Activated B cell treated with CpG ODN at 0.5 μM for 24 hours (primary cell): ENCODE results near the gene ADAMTS14. TPM values are rescaled to one million over a fixed set of nuclear protein-coding genes. Genes with fewer than 3 reads are reported as not detected.
A peak's percentile ranks its signal among the peaks of the same experiment; 100 is the strongest.

Experiments
- ATAC-seq: fragments of 200-7000 bp; cut with Tn5 transposase; one replicate; pipeline ENCODE4 v1.10.0; 2021; ENCODE audit warnings: low read depth, mild to moderate bottlenecking, moderate library complexity
- CTCF ChIA-PET: fragments of 350-600 bp; sonication (Branson Sonifier 250); formaldehyde crosslinking; loops from one replicate; lab custom pipeline; 2021; ENCODE audit warnings: antibody characterized with exemption; lab: Charles Lee
- POLR2A ChIA-PET: fragments of 350-600 bp; sonication (Branson Sonifier 250); formaldehyde crosslinking; loops from one replicate; lab custom pipeline; 2021; ENCODE audit warnings: antibody characterized with exemption; lab: Charles Lee
- DNase-seq: peaks from one replicate; pipeline ENCODE4 v3.0.0; 2022
- H3K27ac Mint-ChIP-seq: one replicate; pipeline ENCODE4 v1.8.0; 2020; ENCODE audit warnings: mixed read lengths
- H3K27me3 Mint-ChIP-seq: one replicate; pipeline ENCODE4 v1.8.0; 2021; ENCODE audit warnings: mixed read lengths
- H3K36me3 Mint-ChIP-seq: one replicate; pipeline ENCODE4 v1.8.0; 2021; ENCODE audit warnings: low read depth, mixed read lengths
- H3K4me1 Mint-ChIP-seq: one replicate; pipeline ENCODE4 v1.8.0; 2021; ENCODE audit warnings: mixed read lengths
- H3K4me3 Mint-ChIP-seq: one replicate; pipeline ENCODE4 v1.8.0; 2020; ENCODE audit warnings: mild to moderate bottlenecking, mixed read lengths
- H3K9me3 Mint-ChIP-seq: one replicate; pipeline ENCODE4 v1.8.0; 2020; ENCODE audit warnings: mixed read lengths
- intact Hi-C: fragments of 100-400 bp; cut with micrococcal nuclease; formaldehyde crosslinking; loops from one replicate; pipeline ENCODE4 v1.15.1; 2024
- total RNA-seq: library from RNA; stranded (reverse); gene quantifications from 2 replicates; pipeline ENCODE4 v1.2.3, GENCODE V29; 2022
- TF ChIP-seq, protein P1 (sequence below): fragments of 200-600 bp; IDR thresholded peaks from one replicate; pipeline ENCODE4 v1.8.0; 2022; ENCODE audit warnings: antibody characterized with exemption, mild to moderate bottlenecking

ADAMTS14 gene
- total RNA-seq, 1 donor from 2014 or later: 0.04 TPM

DNA sequence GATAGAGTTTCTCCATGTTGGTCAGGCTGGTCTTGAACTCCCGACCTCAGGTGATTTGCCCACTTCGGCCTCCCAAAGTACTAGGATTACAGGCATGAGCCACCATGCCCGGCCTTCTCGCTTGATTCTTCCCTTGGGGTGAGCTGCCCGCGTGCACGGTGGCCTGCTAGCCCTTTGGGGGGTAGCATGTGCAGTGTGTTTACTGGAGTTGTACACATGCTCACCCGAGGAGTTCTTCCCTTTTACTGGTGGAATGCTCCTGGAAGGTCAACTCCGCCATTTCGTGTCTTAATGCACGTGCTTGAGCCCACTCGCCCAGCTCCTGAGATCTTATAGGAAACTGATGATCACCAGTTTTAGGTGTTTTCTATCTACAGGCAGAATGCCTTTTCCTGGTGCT, 17.0 kb upstream of the ADAMTS14 start:
- no peak for ATAC-seq
- no peaks in the 10 kb centered on the region for H3K4me1 Mint-ChIP-seq
- intact Hi-C loops: no loop called here

GRCh38 chr10:70656489-70656888, 15.8 kb upstream of the ADAMTS14 start:
- ATAC-seq (peak; percentile 52), DNase-seq (no peak)
- ChIA-PET POLR2A (no interaction called here), CTCF (no interaction called here)
- TF ChIP-seq, protein P1, sequence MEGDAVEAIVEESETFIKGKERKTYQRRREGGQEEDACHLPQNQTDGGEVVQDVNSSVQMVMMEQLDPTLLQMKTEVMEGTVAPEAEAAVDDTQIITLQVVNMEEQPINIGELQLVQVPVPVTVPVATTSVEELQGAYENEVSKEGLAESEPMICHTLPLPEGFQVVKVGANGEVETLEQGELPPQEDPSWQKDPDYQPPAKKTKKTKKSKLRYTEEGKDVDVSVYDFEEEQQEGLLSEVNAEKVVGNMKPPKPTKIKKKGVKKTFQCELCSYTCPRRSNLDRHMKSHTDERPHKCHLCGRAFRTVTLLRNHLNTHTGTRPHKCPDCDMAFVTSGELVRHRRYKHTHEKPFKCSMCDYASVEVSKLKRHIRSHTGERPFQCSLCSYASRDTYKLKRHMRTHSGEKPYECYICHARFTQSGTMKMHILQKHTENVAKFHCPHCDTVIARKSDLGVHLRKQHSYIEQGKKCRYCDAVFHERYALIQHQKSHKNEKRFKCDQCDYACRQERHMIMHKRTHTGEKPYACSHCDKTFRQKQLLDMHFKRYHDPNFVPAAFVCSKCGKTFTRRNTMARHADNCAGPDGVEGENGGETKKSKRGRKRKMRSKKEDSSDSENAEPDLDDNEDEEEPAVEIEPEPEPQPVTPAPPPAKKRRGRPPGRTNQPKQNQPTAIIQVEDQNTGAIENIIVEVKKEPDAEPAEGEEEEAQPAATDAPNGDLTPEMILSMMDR: no peak
- H3K4me3 Mint-ChIP-seq: no peak overlapping the region
- H3K36me3 Mint-ChIP-seq: no peaks in the 10 kb centered on the region
- H3K4me1 Mint-ChIP-seq: no peaks in the 10 kb centered on the region
- H3K27ac Mint-ChIP-seq: no peak overlapping the region
- peaks cover 15% of the 10 kb centered on the region for H3K27me3 Mint-ChIP-seq
- intact Hi-C loops: no loop called here
- H3K9me3 Mint-ChIP-seq: peaks cover 15% of the 10 kb centered on the region

More for the DNA sequence above, 17.0 kb upstream of the ADAMTS14 start:
- H3K4me3 Mint-ChIP-seq: no peak overlapping the region
- peaks cover 21% of the 10 kb centered on the region for H3K9me3 Mint-ChIP-seq
- CTCF ChIA-PET: no interaction called here
- DNase-seq: no peak
- no peak overlapping the region for H3K27ac Mint-ChIP-seq
- H3K36me3 Mint-ChIP-seq: no peaks in the 10 kb centered on the region
- H3K27me3 Mint-ChIP-seq: peaks cover 8% of the 10 kb centered on the region
- POLR2A ChIA-PET: no interaction called here
- TF ChIP-seq, protein P1: no peak

DNA sequence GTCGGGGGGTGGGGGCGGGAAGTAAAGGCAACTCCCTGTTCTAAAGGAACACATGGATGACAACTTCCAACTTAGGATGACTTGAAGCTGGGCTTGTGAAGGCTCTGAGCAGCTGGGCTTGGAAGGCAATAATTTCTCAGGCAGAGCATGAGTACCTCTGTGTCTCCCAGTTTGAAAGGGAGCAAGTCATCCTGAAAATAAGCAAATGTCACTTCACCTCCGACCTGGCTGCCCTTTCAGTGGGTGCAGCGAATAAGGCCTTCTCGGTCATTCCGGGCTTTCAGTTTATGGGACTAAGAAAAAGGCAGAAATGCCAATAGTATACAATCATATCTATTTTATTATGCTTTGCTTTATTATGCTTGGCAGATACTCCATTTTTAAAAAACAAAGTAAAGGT, 15.3 kb upstream of the ADAMTS14 start:
- Mint-ChIP-seq H3K27ac (no peak overlapping the region), H3K27me3 (peaks cover 18% of the 10 kb centered on the region), H3K9me3 (peaks cover 10% of the 10 kb centered on the region), H3K36me3 (no peaks in the 10 kb centered on the region), H3K4me1 (no peaks in the 10 kb centered on the region), H3K4me3 (no peak overlapping the region)
- TF ChIP-seq, protein P1: no peak
- ChIA-PET CTCF (no interaction called here), POLR2A (no interaction called here)
- DNase-seq (no peak), ATAC-seq (no peak)
- intact Hi-C loops: no loop called here

GRCh38 chr10:70658582-70659136, 13.6 kb upstream of the ADAMTS14 start:
- peaks cover 21% of the 10 kb centered on the region for H3K27me3 Mint-ChIP-seq
- no peak overlapping the region for H3K4me3 Mint-ChIP-seq
- H3K4me1 Mint-ChIP-seq: no peaks in the 10 kb centered on the region
- TF ChIP-seq, protein P1: no peak
- intact Hi-C loops: no loop called here
- CTCF ChIA-PET: no interaction called here
- no peak for ATAC-seq
- H3K36me3 Mint-ChIP-seq: no peaks in the 10 kb centered on the region
- H3K9me3 Mint-ChIP-seq: peaks cover 7% of the 10 kb centered on the region
- no peak for DNase-seq
- POLR2A ChIA-PET: no interaction called here
- no peak overlapping the region for H3K27ac Mint-ChIP-seq

GRCh38 chr10:70659306-70659705, 13.0 kb upstream of the ADAMTS14 start:
- H3K9me3 Mint-ChIP-seq: peaks cover 7% of the 10 kb centered on the region
- no peak overlapping the region for H3K4me3 Mint-ChIP-seq
- DNase-seq (no peak), ATAC-seq (no peak)
- H3K4me1 Mint-ChIP-seq: peaks cover 1% of the 10 kb centered on the region
- H3K27ac Mint-ChIP-seq: no peak overlapping the region
- ChIA-PET POLR2A (no interaction called here), CTCF (no interaction called here)
- intact Hi-C loops: no loop called here
- H3K36me3 Mint-ChIP-seq: no peaks in the 10 kb centered on the region
- peaks cover 22% of the 10 kb centered on the region for H3K27me3 Mint-ChIP-seq
- TF ChIP-seq, protein P1: no peak
